BLaER1 treated with 17β-estradiol and CSF1 and Interleukin-3, amounts not matched to agents 10 nM and 100 nM (cell line): ENCODE data around the gene PLXND1.

Source experiments
- H3K27ac ChIP-seq, 11 experiments: shearing (Covaris generic); formaldehyde crosslinking; 2 replicates each; pipeline ENCODE4 v1.8.1; 2022
- H3K27me3 ChIP-seq, 11 experiments: shearing (Covaris generic); formaldehyde crosslinking; 2 replicates each; pipeline ENCODE4 v1.8.1; 2022
- H3K36me3 ChIP-seq, 11 experiments: shearing (Covaris generic); formaldehyde crosslinking; 2 replicates each; pipeline ENCODE4 v1.8.1; 2022
- H3K4me1 ChIP-seq, 10 experiments: shearing (Covaris generic); formaldehyde crosslinking; 2 replicates each; pipeline ENCODE4 v1.8.1; 2022
- H3K4me2 ChIP-seq, 11 experiments: shearing (Covaris generic); formaldehyde crosslinking; 2 replicates each; pipeline ENCODE4 v1.8.1; 2022
- H3K4me3 ChIP-seq, 10 experiments: shearing (Covaris generic); formaldehyde crosslinking; 2 replicates each; pipeline ENCODE4 v1.8.1; 2022
- H3K9ac ChIP-seq, 11 experiments: shearing (Covaris generic); formaldehyde crosslinking; 2 replicates each; pipeline ENCODE4 v1.8.1; 2022
- H3K9me3 ChIP-seq, 11 experiments: shearing (Covaris generic); formaldehyde crosslinking; replicated peaks in 1 of 11; 2 replicates each; pipeline ENCODE4 v1.8.1; 2022
- H4K20me1 ChIP-seq, 11 experiments: shearing (Covaris generic); formaldehyde crosslinking; 2 replicates each; pipeline ENCODE4 v1.8.1; 2022
- Cebpa-rat ChIP-seq, 11 experiments: shearing (Covaris generic); IDR thresholded peaks; 2 replicates each; pipeline ENCODE4 v1.8.1; 2022

Gene PLXND1

DNA sequence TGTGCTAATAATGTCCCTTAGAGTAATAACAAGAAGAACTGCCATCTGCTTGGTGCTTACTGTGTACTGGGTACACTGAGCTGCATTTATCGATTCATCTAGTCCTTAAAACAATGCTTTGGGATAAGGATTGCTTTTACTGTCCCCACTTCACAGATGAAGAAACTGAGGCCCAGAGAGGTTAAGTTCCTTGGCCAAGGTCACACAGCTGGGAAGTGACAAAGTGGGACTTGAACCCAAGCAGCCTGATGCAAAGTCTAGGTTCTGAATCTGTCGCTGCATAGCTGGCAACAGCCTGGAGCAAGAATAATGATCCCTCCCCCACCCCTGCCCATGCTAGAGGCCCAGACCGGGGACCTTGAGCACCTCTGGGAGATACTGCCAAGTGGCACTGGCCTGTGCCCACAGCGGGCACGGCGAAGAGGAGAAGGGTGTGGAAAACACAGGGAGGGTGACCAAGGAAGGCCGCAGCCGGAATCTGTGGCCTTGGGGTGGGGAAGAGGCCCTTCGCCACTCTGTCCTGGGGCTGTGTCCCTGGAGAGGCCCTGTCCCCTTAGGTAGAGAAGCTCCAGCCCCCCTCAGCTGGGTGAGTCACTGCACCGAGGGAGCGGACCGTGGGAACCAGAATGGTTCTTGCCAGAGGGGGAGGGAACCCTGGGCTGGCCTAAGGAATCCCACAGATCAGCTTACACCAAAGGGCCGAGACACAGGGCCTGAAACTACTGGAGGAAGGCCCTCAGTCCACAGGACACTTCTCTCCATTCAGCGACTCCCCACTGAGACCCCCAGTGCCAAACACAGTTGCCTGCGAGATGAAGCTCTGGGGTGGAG lies 3.5 kb downstream of the PLXND1 start:
- Histone ChIP-seq H3K9ac (peak overlapping the region; percentile 80 to 95 (median 87)), H3K27ac (peak overlapping the region in 9 of 11 experiments; percentile 20 to 100 (median 55); a peak in 18 of 22 replicates), H3K4me1 (peaks cover 58 to 84% (median 79%) of the 10 kb centered on the region in 10 experiments)

DNA sequence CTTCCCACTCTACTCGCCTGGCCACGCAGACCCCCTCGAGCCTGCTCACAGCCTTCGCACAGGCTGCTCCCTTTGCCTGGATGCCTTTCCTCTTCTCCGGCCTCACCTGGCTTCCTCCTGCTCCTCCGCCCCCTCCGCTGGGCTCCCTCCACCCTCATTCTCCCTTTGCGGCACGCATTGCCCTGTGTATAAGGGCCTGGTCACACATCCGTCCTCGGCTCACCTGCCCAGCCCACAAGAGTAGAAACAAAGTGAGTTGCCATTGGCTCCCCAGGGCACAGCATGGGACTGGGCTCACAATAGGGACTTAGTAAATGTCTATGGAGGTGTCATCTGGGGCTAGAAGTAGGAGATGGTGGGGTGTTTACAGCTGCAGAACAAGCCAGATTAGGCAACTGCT lies 4.2 kb downstream of the PLXND1 start:
- H4K20me1 ChIP-seq: peaks cover 45 to 90% (median 87%) of the 10 kb centered on the region in 11 experiments
- peaks cover 0 to 61% (median 14%) of the 10 kb centered on the region in 11 experiments; a peak in 14 of 22 replicates for H3K36me3 ChIP-seq
- peak overlapping the region in 9 of 10 experiments; percentile 11 to 98 (median 85); a peak in 13 of 20 replicates for H3K4me3 ChIP-seq
- H3K4me2 ChIP-seq: peak overlapping the region; percentile 92 to 100 (median 99)
- H3K9ac ChIP-seq: peak overlapping the region; percentile 80 to 95 (median 87); a peak in 20 of 22 replicates
- no peaks in the 10 kb centered on the region for H3K27me3 ChIP-seq
- peak overlapping the region in 7 of 11 experiments; percentile 12 to 100 (median 96); a peak in 11 of 22 replicates for H3K27ac ChIP-seq
- no peaks in the 10 kb centered on the region for H3K9me3 ChIP-seq
- H3K4me1 ChIP-seq: peaks cover 58 to 84% (median 79%) of the 10 kb centered on the region in 10 experiments
- no peak for TF ChIP-seq Cebpa-rat (IDR thresholded peaks at IDR 0.05)

More for the DNA sequence above, 3.5 kb downstream of the PLXND1 start:
- H3K4me3 ChIP-seq: peak overlapping the region; percentile 75 to 98 (median 84)
- no peak for TF ChIP-seq Cebpa-rat (IDR thresholded peaks at IDR 0.05)
- H3K36me3 ChIP-seq: peaks cover 0 to 61% (median 14%) of the 10 kb centered on the region in 11 experiments; a peak in 14 of 22 replicates
- H3K9me3 ChIP-seq: no peaks in the 10 kb centered on the region
- H4K20me1 ChIP-seq: peaks cover 45 to 84% (median 81%) of the 10 kb centered on the region in 11 experiments
- H3K4me2 ChIP-seq: peak overlapping the region; percentile 92 to 100 (median 99)
- no peaks in the 10 kb centered on the region for H3K27me3 ChIP-seq

DNA sequence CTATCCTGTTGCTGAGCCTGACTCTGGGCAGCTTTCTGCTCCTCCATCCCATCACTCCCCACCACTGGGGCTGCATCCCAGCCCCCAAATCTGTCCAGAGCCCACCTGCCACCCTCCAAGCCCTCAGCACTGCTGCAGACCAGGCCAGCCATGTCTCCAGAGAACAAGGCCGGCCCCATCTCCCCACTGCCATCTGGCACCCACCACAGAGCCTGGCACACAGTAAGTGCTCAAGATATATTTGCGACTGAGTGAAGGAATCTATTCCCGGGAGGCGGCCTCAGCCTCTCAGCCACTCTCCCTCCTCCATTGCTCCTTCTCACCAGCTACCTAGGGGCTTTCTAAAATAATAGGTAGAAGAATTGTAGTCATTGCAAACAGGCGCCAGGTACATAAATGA lies 4.8 kb downstream of the PLXND1 start:
- H3K4me1 ChIP-seq: peaks cover 62 to 86% (median 82%) of the 10 kb centered on the region in 10 experiments
- H3K9me3 ChIP-seq: no peaks in the 10 kb centered on the region
- peaks cover 45 to 96% (median 89%) of the 10 kb centered on the region in 11 experiments for H4K20me1 ChIP-seq

DNA sequence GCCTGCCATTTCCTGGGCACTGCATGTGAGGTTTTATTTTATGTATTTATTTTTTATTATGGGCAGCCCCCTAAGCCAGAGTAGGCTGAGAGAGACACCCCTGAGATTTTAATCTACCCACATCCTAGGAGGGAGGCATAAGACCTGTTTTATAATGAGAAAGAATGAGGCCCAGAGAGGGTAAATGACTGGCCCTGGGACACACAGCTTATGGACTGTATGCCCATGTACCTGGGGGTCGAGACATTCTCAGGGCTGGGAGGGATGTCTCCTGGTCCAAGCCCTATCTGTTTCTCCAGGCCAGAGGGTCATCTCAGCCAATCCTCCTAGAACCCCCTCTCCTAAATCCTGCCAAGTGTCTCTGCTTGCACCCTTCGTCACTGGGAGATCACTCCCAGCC lies 6.1 kb downstream of the PLXND1 start:
- Histone ChIP-seq H3K4me2 (peak overlapping the region; percentile 92 to 100 (median 99)), H3K4me1 (peaks cover 76 to 96% (median 96%) of the 10 kb centered on the region in 10 experiments), H4K20me1 (peaks cover 38 to 99% (median 81%) of the 10 kb centered on the region in 11 experiments), H3K36me3 (peaks cover 0 to 66% (median 14%) of the 10 kb centered on the region in 11 experiments; a peak in 14 of 22 replicates), H3K9ac (peak overlapping the region; percentile 80 to 95 (median 87)), H3K4me3 (peak overlapping the region in 7 of 10 experiments; percentile 39 to 98 (median 54); a peak in 14 of 20 replicates), H3K27ac (peak overlapping the region; percentile 11 to 100 (median 98); a peak in 19 of 22 replicates), H3K27me3 (no peaks in the 10 kb centered on the region), H3K9me3 (no peaks in the 10 kb centered on the region)
- no peak for TF ChIP-seq Cebpa-rat (IDR thresholded peaks at IDR 0.05)

More for the DNA sequence above, 4.8 kb downstream of the PLXND1 start:
- H3K27me3 ChIP-seq: no peaks in the 10 kb centered on the region
- peak overlapping the region in 10 of 11 experiments; percentile 80 to 95 (median 88); a peak in 20 of 22 replicates for H3K9ac ChIP-seq
- peak overlapping the region in 6 of 10 experiments; percentile 17 to 98 (median 89); a peak in 7 of 20 replicates for H3K4me3 ChIP-seq
- peaks cover 0 to 61% (median 14%) of the 10 kb centered on the region in 11 experiments; a peak in 14 of 22 replicates for H3K36me3 ChIP-seq
- peak overlapping the region in 7 of 11 experiments; percentile 31 to 100 (median 96); a peak in 10 of 22 replicates for H3K27ac ChIP-seq
- peak overlapping the region; percentile 92 to 100 (median 99) for H3K4me2 ChIP-seq
- no peak for TF ChIP-seq Cebpa-rat (IDR thresholded peaks at IDR 0.05)

DNA sequence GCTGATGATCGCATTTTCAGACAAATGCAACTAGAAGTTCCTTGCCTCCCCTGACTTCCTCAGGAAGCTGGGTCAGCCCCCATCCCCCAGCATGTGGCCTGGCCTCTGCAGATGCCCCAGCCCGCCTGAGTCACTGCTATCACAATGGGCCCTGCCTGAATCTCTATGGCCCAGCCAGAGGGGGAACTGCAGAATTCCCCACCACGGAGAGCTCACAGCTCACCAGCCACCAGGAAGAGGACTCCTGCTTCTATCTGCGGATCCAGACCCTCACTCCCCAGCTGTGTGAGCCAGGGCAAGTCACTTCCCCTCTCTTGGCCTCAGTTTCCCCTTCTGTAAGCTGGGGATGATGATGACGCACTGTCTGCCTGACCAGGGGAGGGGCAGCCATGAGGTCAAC lies 6.9 kb downstream of the PLXND1 start:
- Histone ChIP-seq H3K4me3 (peak overlapping the region; percentile 30 to 98 (median 54); a peak in 19 of 20 replicates), H3K9me3 (no peaks in the 10 kb centered on the region), H3K9ac (peak overlapping the region; percentile 82 to 95 (median 87); a peak in 21 of 22 replicates), H3K27me3 (no peaks in the 10 kb centered on the region), H3K27ac (peak overlapping the region; percentile 12 to 100 (median 98); a peak in 21 of 22 replicates), H4K20me1 (peaks cover 33 to 100% (median 76%) of the 10 kb centered on the region in 11 experiments), H3K4me2 (peak overlapping the region; percentile 92 to 100 (median 99)), H3K4me1 (peaks cover 83 to 100% (median 100%) of the 10 kb centered on the region in 10 experiments), H3K36me3 (peaks cover 0 to 68% (median 14%) of the 10 kb centered on the region in 11 experiments; a peak in 14 of 22 replicates)
- TF ChIP-seq Cebpa-rat (IDR thresholded peaks at IDR 0.05): no peak

DNA sequence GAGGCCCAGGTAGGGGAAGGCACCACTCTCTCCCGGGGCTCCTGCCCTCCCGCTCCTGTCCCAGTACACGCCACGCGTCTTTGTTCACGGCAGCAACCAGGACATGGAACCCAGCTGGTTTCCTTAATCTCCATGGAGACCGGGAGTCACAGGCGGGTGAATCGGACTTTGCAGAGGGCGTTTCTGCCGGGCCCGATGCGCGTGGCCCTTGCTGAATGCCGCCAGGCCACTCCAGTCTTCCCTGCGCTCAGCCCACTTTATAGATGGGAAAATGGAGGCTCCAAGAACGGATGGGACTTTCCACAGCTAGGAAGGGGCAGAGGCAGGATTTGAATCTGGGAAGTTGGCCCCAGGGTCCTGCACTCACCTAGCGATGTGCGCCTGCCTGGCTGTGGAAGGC lies 7.4 kb downstream of the PLXND1 start:
- peak overlapping the region; percentile 30 to 98 (median 54); a peak in 19 of 20 replicates for H3K4me3 ChIP-seq
- H3K27me3 ChIP-seq: no peaks in the 10 kb centered on the region
- H4K20me1 ChIP-seq: peaks cover 28 to 100% (median 70%) of the 10 kb centered on the region in 11 experiments
- peak overlapping the region; percentile 92 to 100 (median 99) for H3K4me2 ChIP-seq
- peaks cover 0 to 66% (median 14%) of the 10 kb centered on the region in 11 experiments; a peak in 14 of 22 replicates for H3K36me3 ChIP-seq
- no peak for TF ChIP-seq Cebpa-rat (IDR thresholded peaks at IDR 0.05)
- peak overlapping the region; percentile 82 to 95 (median 87) for H3K9ac ChIP-seq
- H3K9me3 ChIP-seq: no peaks in the 10 kb centered on the region
- peak overlapping the region; percentile 12 to 100 (median 98); a peak in 21 of 22 replicates for H3K27ac ChIP-seq
- H3K4me1 ChIP-seq: peaks cover 89 to 100% (median 100%) of the 10 kb centered on the region in 10 experiments

DNA sequence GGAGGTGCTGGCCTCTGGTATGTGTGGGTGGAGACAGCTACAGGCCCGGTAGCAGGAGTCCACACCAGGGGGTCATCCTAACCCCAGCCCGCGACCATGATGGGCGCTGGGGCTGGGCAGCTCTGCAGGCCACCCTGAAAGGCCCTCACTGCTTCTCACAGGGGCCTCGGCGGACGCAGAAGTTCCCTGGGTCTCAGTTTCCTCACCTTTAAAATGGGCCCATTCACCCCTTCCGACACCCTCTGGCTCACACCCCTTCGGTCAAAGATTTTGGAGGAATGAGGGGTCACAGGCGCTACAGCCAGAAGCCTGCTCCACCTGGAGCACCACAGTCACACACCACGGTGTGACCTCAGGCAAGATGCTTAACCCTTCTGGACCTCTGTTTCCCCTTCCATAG lies 8.0 kb downstream of the PLXND1 start:
- Histone ChIP-seq H3K9ac (peak overlapping the region; percentile 82 to 95 (median 87)), H3K9me3 (no peaks in the 10 kb centered on the region), H3K27me3 (no peaks in the 10 kb centered on the region), H4K20me1 (peaks cover 22 to 98% (median 65%) of the 10 kb centered on the region in 11 experiments), H3K4me1 (peaks cover 95 to 100% (median 100%) of the 10 kb centered on the region in 10 experiments), H3K36me3 (peaks cover 0 to 63% (median 14%) of the 10 kb centered on the region in 11 experiments; a peak in 14 of 22 replicates), H3K4me3 (peak overlapping the region in 8 of 10 experiments; percentile 16 to 98 (median 54); a peak in 14 of 20 replicates), H3K27ac (peak overlapping the region; percentile 56 to 100 (median 98); a peak in 21 of 22 replicates), H3K4me2 (peak overlapping the region; percentile 92 to 100 (median 99))
- TF ChIP-seq Cebpa-rat (IDR thresholded peaks at IDR 0.05): no peak

DNA sequence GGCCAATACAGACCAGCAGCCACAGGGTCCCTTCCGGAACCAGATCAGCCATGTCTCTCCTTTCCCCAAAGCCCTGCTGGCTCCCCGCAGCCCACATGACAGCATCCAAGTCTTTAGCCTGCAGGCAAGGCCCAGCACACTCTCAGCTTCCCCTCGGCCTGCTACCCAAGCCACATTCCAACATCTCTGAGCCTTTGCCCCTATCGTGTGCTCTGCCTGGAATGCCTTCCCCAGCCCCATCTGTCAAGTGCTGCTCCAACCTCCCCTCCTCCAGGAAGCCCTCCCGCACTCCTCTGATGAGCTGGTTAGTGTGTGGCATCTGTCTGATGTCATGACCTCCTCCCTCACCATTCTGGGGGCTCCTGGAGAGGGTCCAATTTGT lies 8.5 kb downstream of the PLXND1 start:
- Histone ChIP-seq H3K9ac (peak overlapping the region; percentile 82 to 95 (median 87)), H3K9me3 (no peaks in the 10 kb centered on the region), H3K36me3 (peaks cover 0 to 58% (median 14%) of the 10 kb centered on the region in 11 experiments; a peak in 14 of 22 replicates), H3K27ac (peak overlapping the region; percentile 56 to 100 (median 98); a peak in 21 of 22 replicates), H3K27me3 (no peaks in the 10 kb centered on the region), H3K4me2 (peak overlapping the region; percentile 92 to 100 (median 99)), H3K4me1 (peaks cover 98 to 100% (median 100%) of the 10 kb centered on the region in 10 experiments), H3K4me3 (peak overlapping the region; percentile 27 to 98 (median 52)), H4K20me1 (peaks cover 17 to 93% (median 60%) of the 10 kb centered on the region in 11 experiments)
- TF ChIP-seq Cebpa-rat (IDR thresholded peaks at IDR 0.05): no peak
